ENCODE measurements around the gene MMRN2.
A peak's percentile ranks its signal among the peaks of the same experiment; 100 is the strongest.

MMRN2 gene

GRCh38 chr10:86962136-86962980 is 4.9 kb upstream of the MMRN2 start:
- Mint-ChIP-seq H3K36me3 (no peaks in the 10 kb centered on the region), H3K4me3 (no peak overlapping the region), H3K27me3 (no peaks in the 10 kb centered on the region), H3K4me1 (peaks cover 18% of the 10 kb centered on the region), H3K27ac (no peak overlapping the region), H3K9me3 (no peaks in the 10 kb centered on the region)

GRCh38 chr10:86961481-86962091 is 4.2 kb upstream of the MMRN2 start:
- Mint-ChIP-seq H3K27me3 (no peaks in the 10 kb centered on the region), H3K36me3 (no peaks in the 10 kb centered on the region), H3K4me3 (no peak overlapping the region), H3K9me3 (no peaks in the 10 kb centered on the region), H3K4me1 (peaks cover 16% of the 10 kb centered on the region), H3K27ac (peak overlapping the region; percentile 35)

GRCh38 chr10:86960863-86961434 is 3.5 kb upstream of the MMRN2 start:
- Mint-ChIP-seq H3K9me3 (no peaks in the 10 kb centered on the region), H3K36me3 (no peaks in the 10 kb centered on the region), H3K27me3 (no peaks in the 10 kb centered on the region), H3K27ac (no peak overlapping the region), H3K4me3 (no peak overlapping the region), H3K4me1 (peaks cover 9% of the 10 kb centered on the region)

GRCh38 chr10:86960003-86960862 is 2.8 kb upstream of the MMRN2 start:
- Mint-ChIP-seq H3K27ac (no peak overlapping the region), H3K27me3 (no peaks in the 10 kb centered on the region), H3K9me3 (no peaks in the 10 kb centered on the region), H3K4me3 (no peak overlapping the region), H3K4me1 (peaks cover 3% of the 10 kb centered on the region), H3K36me3 (no peaks in the 10 kb centered on the region)

- Mint-ChIP-seq H3K36me3 (no peaks in the 10 kb centered on the region), H3K9me3 (no peaks in the 10 kb centered on the region), H3K27ac (no peak overlapping the region), H3K4me1 (peaks cover 3% of the 10 kb centered on the region), H3K4me3 (no peak overlapping the region), H3K27me3 (no peaks in the 10 kb centered on the region)
These were observed 2.3 kb upstream of the MMRN2 start for GRCh38 chr10:86959737-86960002.

- peaks cover 3% of the 10 kb centered on the region for H3K4me1 Mint-ChIP-seq
- H3K36me3 Mint-ChIP-seq: no peaks in the 10 kb centered on the region
- H3K27ac Mint-ChIP-seq: no peak overlapping the region
- H3K4me3 Mint-ChIP-seq: no peak overlapping the region
- no peaks in the 10 kb centered on the region for H3K27me3 Mint-ChIP-seq
- H3K9me3 Mint-ChIP-seq: no peaks in the 10 kb centered on the region
These were observed 1.7 kb upstream of the MMRN2 start for GRCh38 chr10:86958901-86959736.

- H3K4me1 Mint-ChIP-seq: peaks cover 3% of the 10 kb centered on the region
- H3K27ac Mint-ChIP-seq: no peak within 1 kb of the TSS
- H3K4me3 Mint-ChIP-seq: no peak within 1 kb of the TSS
- no peaks in the 10 kb centered on the region for H3K36me3 Mint-ChIP-seq
- no peaks in the 10 kb centered on the region for H3K9me3 Mint-ChIP-seq
- no peaks in the 10 kb centered on the region for H3K27me3 Mint-ChIP-seq
These were observed 893 bp upstream of the MMRN2 start, which contains the start of gene SNCG for GRCh38 chr10:86958116-86958900. Gene SNCG, plus strand, starts transcription at chr10:86958599. Its CDS starts 99 bp downstream, at chr10:86958698.

- H3K4me3 Mint-ChIP-seq: no peak overlapping the region
- peaks cover 6% of the 10 kb centered on the region for H3K9me3 Mint-ChIP-seq
- no peaks in the 10 kb centered on the region for H3K27me3 Mint-ChIP-seq
- peaks cover 5% of the 10 kb centered on the region for H3K4me1 Mint-ChIP-seq
- peaks cover 3% of the 10 kb centered on the region for H3K36me3 Mint-ChIP-seq
- no peak overlapping the region for H3K27ac Mint-ChIP-seq
These were observed 467 bp downstream of the MMRN2 start for GRCh38 chr10:86956848-86957448.

- no peaks in the 10 kb centered on the region for H3K27me3 Mint-ChIP-seq
- H3K4me3 Mint-ChIP-seq: no peak overlapping the region
- H3K36me3 Mint-ChIP-seq: peaks cover 5% of the 10 kb centered on the region
- H3K4me1 Mint-ChIP-seq: peaks cover 11% of the 10 kb centered on the region
- no peak overlapping the region for H3K27ac Mint-ChIP-seq
- peaks cover 8% of the 10 kb centered on the region for H3K9me3 Mint-ChIP-seq
These were observed 1.1 kb downstream of the MMRN2 start for GRCh38 chr10:86956195-86956847.

GRCh38 chr10:86955501-86956194 is 1.8 kb downstream of the MMRN2 start:
- no peaks in the 10 kb centered on the region for H3K27me3 Mint-ChIP-seq
- H3K36me3 Mint-ChIP-seq: peaks cover 5% of the 10 kb centered on the region
- H3K9me3 Mint-ChIP-seq: peaks cover 8% of the 10 kb centered on the region
- no peak overlapping the region for H3K27ac Mint-ChIP-seq
- H3K4me1 Mint-ChIP-seq: peaks cover 17% of the 10 kb centered on the region
- H3K4me3 Mint-ChIP-seq: no peak overlapping the region

- Mint-ChIP-seq H3K4me3 (no peak overlapping the region), H3K27ac (no peak overlapping the region), H3K4me1 (peaks cover 21% of the 10 kb centered on the region), H3K9me3 (peaks cover 8% of the 10 kb centered on the region), H3K27me3 (no peaks in the 10 kb centered on the region), H3K36me3 (peaks cover 5% of the 10 kb centered on the region)
These were observed 2.5 kb downstream of the MMRN2 start for GRCh38 chr10:86954681-86955500.

- Mint-ChIP-seq H3K9me3 (peaks cover 8% of the 10 kb centered on the region), H3K27me3 (no peaks in the 10 kb centered on the region), H3K4me1 (peaks cover 25% of the 10 kb centered on the region), H3K36me3 (peaks cover 5% of the 10 kb centered on the region), H3K4me3 (no peak overlapping the region), H3K27ac (no peak overlapping the region)
These were observed 3.4 kb downstream of the MMRN2 start for GRCh38 chr10:86953747-86954680.

Data from activated naive CD4-positive, alpha-beta T cell treated with anti-CD3 and anti-CD28 coated beads, Interleukin-2, amount 50 U/mL, for 24 hours (primary cell).